IMR-90 (cell line): ENCODE data around the gene MAGI1. TPM values are rescaled to one million over a fixed set of nuclear protein-coding genes. Genes with fewer than 3 reads are reported as not detected.

Experiments used
- ATAC-seq: fragments of 200-7000 bp; cut with Tn5 transposase; 2 replicates; pipeline ENCODE4 v1.9.1; 2020; ENCODE audit warnings: low read depth, mild to moderate bottlenecking, moderate library complexity
- BruUV-seq: library from RNA; stranded (reverse); fragments of 400-500 nt; replicated peaks from 2 replicates; lab custom pipeline; 2021; lab: Mats Ljungman, UMichigan
- CTCF ChIA-PET: fragments of 300-600 bp; formaldehyde crosslinking; extraction: SDS; loops from one replicate; lab custom pipeline; 2021; ENCODE audit warnings: antibody characterized with exemption; lab: Yijun Ruan, JAX
- POLR2A ChIA-PET: fragments of 300-600 bp; sonication (Branson Sonifier 250); formaldehyde crosslinking; loops from one replicate; lab custom pipeline; 2022; ENCODE audit warnings: antibody characterized with exemption; ENCODE audit not compliant: unreplicated experiment; lab: Charles Lee
- DNase-seq: peaks from one replicate; pipeline ENCODE4 v3.0.0; 2013
- H2AFZ ChIP-seq: replicated peaks from 2 replicates; pipeline ENCODE3; 2013; ENCODE audit warnings: low read length, mild to moderate bottlenecking; ENCODE audit not compliant: poor library complexity
- H2AK5ac ChIP-seq: 2 replicates; pipeline ENCODE4 v1.6.1; 2013; ENCODE audit warnings: low read depth, low read length, inconsistent platforms
- H2AK9ac ChIP-seq: replicated peaks from 2 replicates; pipeline ENCODE3; 2013; ENCODE audit warnings: mild to moderate bottlenecking, low read depth, low read length, moderate library complexity; ENCODE audit not compliant: poor library complexity
- H2BK120ac ChIP-seq: 2 replicates; pipeline ENCODE4 v1.6.1; 2013; ENCODE audit warnings: low read depth, low read length, inconsistent platforms
- H2BK15ac ChIP-seq: 3 replicates; pipeline ENCODE4 v1.6.1; 2013; ENCODE audit warnings: low read depth, low read length, inconsistent platforms
- H2BK20ac ChIP-seq: 2 replicates; pipeline ENCODE4 v1.6.1; 2013; ENCODE audit warnings: low read depth, mild to moderate bottlenecking, inconsistent platforms, low read length, moderate library complexity
- H2BK5ac ChIP-seq: 2 replicates; pipeline ENCODE4 v1.6.1; 2013; ENCODE audit warnings: mild to moderate bottlenecking, low read depth, low read length, inconsistent platforms; ENCODE audit not compliant: poor library complexity, severe bottlenecking
- H3K14ac ChIP-seq: replicated peaks from 2 replicates; pipeline ENCODE4 v1.6.1; 2013; ENCODE audit warnings: low read depth, low read length, inconsistent platforms
- H3K18ac ChIP-seq: 2 replicates; pipeline ENCODE4 v1.6.1; 2013; ENCODE audit warnings: low read depth, low read length, control low read depth
- H3K23ac ChIP-seq: 2 replicates; pipeline ENCODE4 v1.6.1; 2013; ENCODE audit warnings: low read depth, low read length, inconsistent platforms
- H3K27ac ChIP-seq: 2 replicates; pipeline ENCODE4 v1.5.1; 2013; ENCODE audit warnings: mild to moderate bottlenecking, control low read depth, low read length; ENCODE audit not compliant: insufficient read depth
- H3K27me3 ChIP-seq: 2 replicates; pipeline ENCODE4 v1.6.1; 2013; ENCODE audit warnings: low read length; ENCODE audit not compliant: control insufficient read depth, insufficient read depth
- H3K36me3 ChIP-seq: 2 replicates; pipeline ENCODE4 v1.6.1; 2013; ENCODE audit warnings: low read length, mixed read lengths; ENCODE audit not compliant: control insufficient read depth, insufficient read depth
- H3K4ac ChIP-seq: 2 replicates; pipeline ENCODE4 v1.6.1; 2013; ENCODE audit warnings: low read depth, low read length, inconsistent platforms
- H3K4me1 ChIP-seq: 2 replicates; pipeline ENCODE4 v1.6.1; 2013; ENCODE audit warnings: low read length, mixed read lengths; ENCODE audit not compliant: control insufficient read depth, insufficient read depth
- H3K4me2 ChIP-seq: 2 replicates; pipeline ENCODE4 v1.6.1; 2013; ENCODE audit warnings: low read depth, mild to moderate bottlenecking, control low read depth, low read length, moderate library complexity
- H3K4me3 ChIP-seq: 2 replicates; pipeline ENCODE4 v1.5.1; 2013; ENCODE audit warnings: low read depth, mild to moderate bottlenecking, control low read depth, low read length, moderate library complexity; ENCODE audit not compliant: insufficient read depth
- H3K56ac ChIP-seq: 2 replicates; pipeline ENCODE4 v1.6.1; 2013; ENCODE audit warnings: low read length, inconsistent platforms; ENCODE audit not compliant: insufficient read depth; ENCODE audit errors: extremely low read depth
- H3K79me1 ChIP-seq, 2 experiments: 2 replicates each; pipeline ENCODE4 v1.6.1; 2013; ENCODE audit warnings: low read length in 2 of 2, inconsistent platforms in 1 of 2, low read depth in 1 of 2
- H3K9ac ChIP-seq: 2 replicates; pipeline ENCODE4 v1.6.1; 2013; ENCODE audit warnings: low read depth, low read length, control low read depth
- H3K9me1 ChIP-seq: 2 replicates; pipeline ENCODE4 v1.6.1; 2013; ENCODE audit warnings: low read length, inconsistent platforms; ENCODE audit not compliant: insufficient read depth
- H3K9me3 ChIP-seq: 2 replicates; pipeline ENCODE4 v1.6.1; 2013; ENCODE audit warnings: low read length; ENCODE audit not compliant: control insufficient read depth, insufficient read depth
- H4K20me1 ChIP-seq: 2 replicates; pipeline ENCODE4 v1.6.1; 2013; ENCODE audit warnings: low read length, inconsistent platforms; ENCODE audit not compliant: insufficient read depth
- H4K5ac ChIP-seq: 2 replicates; pipeline ENCODE4 v1.6.1; 2013; ENCODE audit warnings: mild to moderate bottlenecking, low read depth, low read length, control low read depth
- H4K8ac ChIP-seq, 2 experiments: 2 replicates each; pipeline ENCODE4 v1.6.1; 2013; ENCODE audit warnings: low read depth in 2 of 2, low read length in 2 of 2, control low read depth in 1 of 2, inconsistent platforms in 1 of 2
- H4K91ac ChIP-seq: 2 replicates; pipeline ENCODE4 v1.6.1; 2013; ENCODE audit warnings: low read depth, low read length, inconsistent platforms; ENCODE audit not compliant: insufficient read depth
- BHLHE40 ChIP-seq: fragments of 150-350 bp; IDR thresholded peaks from 2 replicates; pipeline ENCODE4 v1.6.1; 2016; ENCODE audit warnings: mild to moderate bottlenecking, low read depth, low read length
- CEBPB ChIP-seq: IDR thresholded peaks from 2 replicates; pipeline ENCODE4 v1.6.1; 2012; ENCODE audit warnings: low read depth, low read length, improper control_type of control experiment
- CHD1 ChIP-seq: IDR thresholded peaks from 2 replicates; pipeline ENCODE4 v1.6.1; 2012; ENCODE audit warnings: low read depth, low read length, improper control_type of control experiment
- FOS ChIP-seq: fragments of 150-350 bp; IDR thresholded peaks from 2 replicates; pipeline ENCODE4 v1.6.1; 2016; ENCODE audit warnings: low read depth, low read length
- MAZ ChIP-seq: IDR thresholded peaks from 2 replicates; pipeline ENCODE4 v1.6.1; 2012; ENCODE audit warnings: low read depth, mild to moderate bottlenecking, low read length, improper control_type of control experiment, moderate library complexity, borderline replicate concordance
- POLR2A ChIP-seq: IDR thresholded peaks from 2 replicates; pipeline ENCODE4 v1.6.1; 2012; ENCODE audit warnings: mild to moderate bottlenecking, low read depth, low read length
- RAD21 ChIP-seq: IDR thresholded peaks from 2 replicates; pipeline ENCODE4 v1.6.1; 2012; ENCODE audit warnings: low read length, improper control_type of control experiment
- RCOR1 ChIP-seq: IDR thresholded peaks from 2 replicates; pipeline ENCODE4 v1.6.1; 2012; ENCODE audit warnings: mild to moderate bottlenecking, low read length, improper control_type of control experiment; ENCODE audit not compliant: insufficient replicate concordance
- RFX5 ChIP-seq: IDR thresholded peaks from 2 replicates; pipeline ENCODE4 v1.8.0; 2012; ENCODE audit warnings: low read depth, mild to moderate bottlenecking, low read length, moderate library complexity
- SMC3 ChIP-seq: fragments of 150-350 bp; IDR thresholded peaks from 2 replicates; pipeline ENCODE4 v1.6.1; 2016; ENCODE audit warnings: low read depth, mild to moderate bottlenecking, antibody characterized with exemption, low read length, moderate library complexity
- WGBS, 2 experiments: methylation state at CpG; one replicate each; pipeline versions ENCODE4 v1.1.5 to v1.1.7; 2013; ENCODE audit warnings: missing lambda C conversion rate in 2 of 2; ENCODE audit not compliant: insufficient read length in 1 of 2; ENCODE audit errors: extremely low coverage in 2 of 2; 5-methylcytosine and 5-hydroxymethylcytosine counted together
- dilution Hi-C: fragments of 300-500 bp; cut with HindIII; formaldehyde crosslinking; loops from one replicate; pipeline ENCODE4 v1.14.3; 2018; ENCODE audit warnings: low sequenced_read_pairs; ENCODE audit not compliant: unreplicated experiment
- in situ Hi-C: fragments of 300-500 bp; cut with MboI; formaldehyde crosslinking; loops from 3 replicates; pipeline ENCODE4 v1.14.3; 2019; ENCODE audit warnings: low sequenced_read_pairs, inconsistent platforms, mixed read lengths
- intact Hi-C: fragments of 100-400 bp; cut with micrococcal nuclease; formaldehyde crosslinking; loops from 2 replicates; pipeline ENCODE4 v1.10.0; 2022
- polyA plus RNA-seq, 3 experiments: library from polyadenylated mRNA; depleted of rRNA; stranded (reverse); fragments of >200 nt; gene quantifications; 2 replicates each; pipeline ENCODE4 v1.2.3, GENCODE V29; 2012; ENCODE audit warnings: low replicate concordance in 1 of 3
- total RNA-seq: library from RNA; depleted of rRNA; stranded (reverse); fragments of >200 nt; gene quantifications from 2 replicates; pipeline ENCODE4 v1.2.3, GENCODE V29; 2012
- TF ChIP-seq, protein P1 (sequence below): fragments of 150-350 bp; IDR thresholded peaks from 2 replicates; pipeline ENCODE4 v1.6.1; 2016; ENCODE audit warnings: low read depth, mild to moderate bottlenecking, low read length, moderate library complexity, borderline replicate concordance

Gene MAGI1
- total and polyA plus RNA-seq, 2 of the 4 experiments (the other 2 are of a cell fraction), result 14.5 to 24.2 TPM

DNA sequence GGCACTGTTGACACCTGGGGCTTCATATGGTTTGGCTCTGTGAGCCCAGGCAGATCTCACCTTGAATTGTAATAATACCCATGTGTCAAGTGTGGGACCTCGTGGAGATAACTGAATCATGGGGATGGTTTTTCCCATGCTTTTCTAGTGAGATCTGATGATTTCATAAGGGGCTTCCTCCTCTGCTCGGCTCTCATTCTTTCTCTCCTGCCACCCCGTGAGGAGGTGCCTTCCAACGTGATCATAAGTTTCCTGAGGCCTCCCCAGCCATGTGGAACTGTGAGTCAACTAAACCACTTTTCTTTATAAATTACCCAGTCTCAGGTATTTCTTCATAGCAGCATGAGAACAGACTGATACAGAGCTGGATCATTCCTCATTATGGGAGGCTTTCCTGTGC lies 695.0 kb downstream of the MAGI1 start:
- H4K8ac ChIP-seq, result no peak overlapping the region
- H4K5ac ChIP-seq, result no peak overlapping the region
- H2BK120ac ChIP-seq, result no peak overlapping the region
- dilution Hi-C loops, result no loop called here
- no peak overlapping the region for H3K27ac ChIP-seq
- H3K4me3 ChIP-seq, result no peak overlapping the region
- intact Hi-C loops, result loop anchor here (10.0 kb wide), 1 partner anchor 809 kb away; no protein-coding TSS in a partner anchor
- H4K91ac ChIP-seq, result no peak overlapping the region
- DNase-seq (no peak), ATAC-seq (no peak)
- no peak overlapping the region for H2BK20ac ChIP-seq
- H2AK9ac ChIP-seq, result no peak overlapping the region
- H4K20me1 ChIP-seq, result no peaks in the 10 kb centered on the region
- no peak overlapping the region for H3K23ac ChIP-seq
- H3K79me1 ChIP-seq, result no peaks in the 10 kb centered on the region
- no peak overlapping the region for H3K56ac ChIP-seq
- H3K4me1 ChIP-seq, result peaks cover 3% of the 10 kb centered on the region; the same call in 1 of the 2 replicates
- CTCF ChIA-PET, result no interaction called here
- TF ChIP-seq RCOR1, result no peak
- no peak for TF ChIP-seq FOS
- TF ChIP-seq BHLHE40, result no peak
- no peak for TF ChIP-seq CHD1
- TF ChIP-seq SMC3, result no peak
- TF ChIP-seq MAZ, result no peak
- no peak for TF ChIP-seq RAD21
- TF ChIP-seq, protein P1, sequence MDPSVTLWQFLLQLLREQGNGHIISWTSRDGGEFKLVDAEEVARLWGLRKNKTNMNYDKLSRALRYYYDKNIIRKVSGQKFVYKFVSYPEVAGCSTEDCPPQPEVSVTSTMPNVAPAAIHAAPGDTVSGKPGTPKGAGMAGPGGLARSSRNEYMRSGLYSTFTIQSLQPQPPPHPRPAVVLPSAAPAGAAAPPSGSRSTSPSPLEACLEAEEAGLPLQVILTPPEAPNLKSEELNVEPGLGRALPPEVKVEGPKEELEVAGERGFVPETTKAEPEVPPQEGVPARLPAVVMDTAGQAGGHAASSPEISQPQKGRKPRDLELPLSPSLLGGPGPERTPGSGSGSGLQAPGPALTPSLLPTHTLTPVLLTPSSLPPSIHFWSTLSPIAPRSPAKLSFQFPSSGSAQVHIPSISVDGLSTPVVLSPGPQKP, result no peak
- TF ChIP-seq RFX5, result no peak
- no peak for TF ChIP-seq POLR2A
- no peak for TF ChIP-seq CEBPB
- H3K9me3 ChIP-seq, result no peaks in the 10 kb centered on the region
- no peak overlapping the region for H3K18ac ChIP-seq
- no peak overlapping the region for H3K14ac ChIP-seq
- no peaks in the 10 kb centered on the region for H3K36me3 ChIP-seq
- POLR2A ChIA-PET, result no interaction called here
- no CpG with 5 or more reads among the region's 4 CpGs for WGBS, 2 experiments
- BruUV-seq, result no TSS peak
- no peak overlapping the region for H2AFZ ChIP-seq
- H3K4ac ChIP-seq, result no peak overlapping the region
- in situ Hi-C loops, result loop anchor here (10.0 kb wide), 2 partner anchors 391 to 851 kb away; no protein-coding TSS in a partner anchor
- no peak overlapping the region for H2BK15ac ChIP-seq
- H3K27me3 ChIP-seq, result peaks cover 14% of the 10 kb centered on the region
- H3K9ac ChIP-seq, result no peak overlapping the region
- no peak overlapping the region for H2AK5ac ChIP-seq
- H3K4me2 ChIP-seq, result no peak overlapping the region
- no peak overlapping the region for H2BK5ac ChIP-seq
- no peaks in the 10 kb centered on the region for H3K9me1 ChIP-seq
